DMS114 treated with DMSO at 0.1 percent for 48 hours (cell line): Measurements from ENCODE around the gene NOX3.
"Not testable (repeated sequence)": the region's sequence is repeated elsewhere in the genome, so short reads cannot be mapped to it uniquely, and the experiment has no call there.

Source experiments
- DNase-seq: peaks from one replicate; lab custom pipeline; 2025; ENCODE audit not compliant: unreplicated experiment; lab: John Stamatoyannopoulos, UW

Gene NOX3

GRCh38 chr6:155470979-155471616, 15.5 kb upstream of the NOX3 start:
- DNase-seq = not testable (repeated sequence)

GRCh38 chr6:155468543-155468942, 12.9 kb upstream of the NOX3 start:
- DNase-seq = not testable (repeated sequence)

DNA sequence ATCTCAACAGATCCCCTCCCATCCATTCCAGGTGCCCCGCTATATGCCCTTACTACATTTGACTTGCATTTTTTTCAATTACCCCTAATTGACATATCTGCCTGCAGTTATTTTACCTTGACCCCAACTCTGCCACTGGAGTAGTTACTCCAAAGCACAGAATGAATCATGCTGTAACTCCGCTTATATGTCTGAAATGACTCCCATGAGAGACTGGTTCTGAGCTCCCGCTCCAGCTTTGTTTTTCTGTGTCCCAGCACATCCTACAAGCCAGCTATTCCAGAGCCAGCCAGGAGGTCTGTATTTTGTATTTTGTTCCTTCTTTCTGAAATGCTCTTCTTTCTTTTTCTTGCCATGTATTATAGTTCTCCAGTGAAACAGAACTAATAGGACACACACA, 10.9 kb upstream of the NOX3 start:
- no peak for DNase-seq

GRCh38 chr6:155461556-155461955, 5.9 kb upstream of the NOX3 start:
- DNase-seq = no peak

GRCh38 chr6:155454471-155454870, 1.2 kb downstream of the NOX3 start:
- DNase-seq = no peak

- no peak for DNase-seq
Measured at GRCh38 chr6:155454008-155454407, 1.6 kb downstream of the NOX3 start.

DNA sequence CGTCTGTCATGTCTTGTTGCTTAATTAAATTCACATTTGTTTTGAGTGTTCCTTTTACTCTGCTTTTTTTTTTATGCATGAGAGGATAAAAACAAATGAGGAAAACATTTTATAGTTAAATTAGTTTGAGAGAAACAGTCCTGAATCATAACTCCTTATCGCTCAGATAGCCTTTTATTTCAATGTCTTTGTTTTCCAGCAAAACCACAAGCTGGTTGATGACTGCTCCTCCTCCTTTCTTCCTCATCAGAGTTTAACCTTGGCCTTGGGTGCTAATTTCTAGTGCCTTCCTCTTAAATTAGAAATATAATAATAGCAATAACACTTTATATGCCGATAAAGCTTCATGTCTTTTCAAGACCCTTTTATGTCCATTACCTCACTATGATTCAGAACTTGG, 3.1 kb downstream of the NOX3 start:
- DNase-seq = no peak

DNA sequence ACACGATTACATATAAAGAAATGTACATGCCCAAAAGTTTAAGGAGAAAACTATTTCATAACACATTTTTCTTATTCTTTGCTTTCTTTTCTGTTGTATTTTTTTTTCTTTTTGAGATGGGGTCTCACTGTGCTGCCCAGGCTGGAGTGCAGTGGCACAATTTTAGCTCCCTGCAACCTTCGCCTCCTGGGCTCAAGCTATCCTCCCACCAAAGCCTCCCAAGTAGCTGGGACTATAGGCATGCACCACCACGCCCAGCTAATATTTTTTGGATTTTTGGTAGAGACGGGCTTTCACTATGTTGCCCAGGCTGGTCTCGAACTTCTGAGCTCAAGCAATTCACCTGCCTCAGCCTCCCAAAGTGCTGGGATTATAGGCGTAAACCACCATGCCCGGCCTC, 4.1 kb downstream of the NOX3 start:
- not testable (repeated sequence) for DNase-seq

- no peak for DNase-seq
Measured at GRCh38 chr6:155450240-155450581, 5.4 kb downstream of the NOX3 start.

DNA sequence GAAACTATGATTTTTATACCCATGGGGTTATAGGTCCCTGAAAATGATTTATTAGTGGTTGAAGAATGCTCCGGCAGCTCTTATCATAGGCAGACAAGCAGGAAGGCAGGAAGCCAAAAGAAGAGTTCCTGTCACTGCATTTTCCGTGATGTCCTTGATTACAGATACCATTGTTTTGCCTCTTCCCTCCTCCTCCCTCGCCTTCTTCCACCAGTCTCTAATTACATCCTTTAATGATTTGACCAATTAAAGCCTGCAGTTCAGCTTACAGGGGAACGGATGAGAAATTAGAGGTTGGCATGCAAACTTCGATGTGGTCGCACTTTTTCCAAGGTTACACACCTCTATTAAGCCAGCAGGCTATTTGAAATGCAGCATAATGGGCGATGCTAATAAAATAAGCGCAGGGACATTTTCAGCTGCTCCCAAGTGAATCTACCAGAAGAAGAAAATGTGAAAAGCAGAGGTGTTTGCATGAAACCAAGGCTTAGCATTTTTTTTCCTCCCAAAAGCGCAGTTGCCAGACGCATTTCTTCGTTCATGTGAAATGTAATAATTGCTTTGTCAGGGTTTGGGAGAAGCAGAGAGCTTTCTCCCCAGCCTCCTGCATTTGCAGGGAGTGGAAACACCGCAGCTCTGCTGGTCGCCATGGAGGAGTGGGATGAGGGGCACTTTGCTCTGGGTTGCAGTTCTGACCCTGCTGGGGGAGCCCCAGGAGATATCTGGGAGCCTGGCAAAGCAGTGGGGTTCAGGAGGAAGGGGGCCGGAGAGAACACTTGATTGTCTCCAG, 6.0 kb downstream of the NOX3 start:
- DNase-seq = no peak

DNA sequence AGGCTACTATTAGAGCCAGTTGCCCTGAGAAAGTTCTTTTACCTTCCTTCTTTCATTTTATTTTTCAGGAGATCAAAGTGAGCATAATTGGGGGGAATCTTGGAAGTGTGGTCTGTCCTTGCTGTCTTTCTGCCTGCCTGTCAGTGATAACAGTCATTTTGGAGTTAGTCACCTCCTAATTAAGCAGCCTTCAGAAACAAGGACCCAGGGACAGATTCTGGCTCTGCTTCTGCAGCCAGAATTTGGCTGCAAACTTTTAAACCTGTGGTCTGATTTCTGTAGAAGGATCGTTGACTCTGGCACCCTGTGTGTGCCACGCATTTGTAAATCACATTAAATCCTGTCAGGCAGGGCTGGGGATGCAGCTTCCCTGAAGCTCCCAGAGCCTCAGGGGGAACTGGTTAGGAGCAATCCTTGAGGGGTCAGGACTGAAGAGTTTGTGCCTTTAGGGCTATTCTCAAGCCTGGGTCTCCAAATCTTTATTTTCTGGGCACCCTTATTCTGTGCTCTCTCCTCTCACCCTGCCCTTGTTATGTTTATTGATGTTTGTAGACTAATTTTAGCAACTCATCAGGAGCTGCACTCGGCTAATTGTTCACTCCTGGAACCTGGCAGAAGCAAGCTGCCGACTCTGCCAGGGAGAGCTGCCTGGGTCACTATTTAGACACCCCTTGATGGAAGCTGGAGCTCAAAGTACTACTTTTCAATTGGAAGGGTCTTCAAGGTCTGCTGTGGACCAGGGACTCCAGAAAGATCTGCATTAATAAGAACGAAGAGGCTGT, 6.8 kb downstream of the NOX3 start:
- no peak for DNase-seq

GRCh38 chr6:155447949-155448348, 7.7 kb downstream of the NOX3 start:
- DNase-seq = no peak

DNA sequence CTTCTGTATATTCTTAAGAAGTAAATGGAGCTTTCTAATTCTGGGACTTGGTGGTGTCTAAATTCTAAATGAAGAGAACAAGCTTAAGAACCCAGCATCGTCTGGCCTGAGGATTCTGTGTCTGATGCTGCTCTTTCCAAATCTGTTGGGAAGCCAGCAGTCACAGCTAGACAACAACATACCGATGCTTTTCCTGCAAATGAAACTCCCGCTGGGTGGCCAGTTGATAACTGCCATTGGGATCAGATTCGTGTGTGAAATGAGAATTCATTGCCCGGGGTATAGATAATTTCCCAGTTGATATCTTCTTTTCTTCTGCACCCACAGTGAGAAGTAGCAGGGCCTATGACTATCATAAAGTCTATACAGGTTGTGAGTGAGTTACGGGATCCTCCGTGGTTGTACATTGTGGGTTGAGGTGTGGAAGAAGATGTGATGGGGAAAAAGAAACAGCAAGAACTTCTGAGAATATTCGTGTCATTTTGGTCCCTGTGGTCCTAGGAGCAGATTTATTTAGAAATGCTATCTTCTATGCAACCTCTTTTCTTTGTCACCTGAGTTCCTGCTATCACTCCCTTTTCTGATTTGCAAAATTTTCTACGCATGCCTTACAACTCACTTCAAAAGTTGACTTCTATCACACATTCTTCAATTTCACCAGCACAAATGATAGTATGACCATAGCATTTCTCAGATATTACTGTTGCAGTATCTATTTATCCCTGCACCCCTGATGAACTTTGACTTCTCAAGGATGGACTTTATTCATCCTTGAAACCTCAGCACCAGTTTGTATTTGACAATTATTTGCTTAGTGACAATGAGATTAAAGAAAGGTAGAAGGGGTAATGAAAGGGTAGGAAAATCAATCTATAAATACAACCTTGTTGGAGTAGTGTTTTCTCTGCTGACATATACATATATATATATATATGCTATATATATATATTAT, 10.4 kb downstream of the NOX3 start:
- DNase-seq = no peak

DNA sequence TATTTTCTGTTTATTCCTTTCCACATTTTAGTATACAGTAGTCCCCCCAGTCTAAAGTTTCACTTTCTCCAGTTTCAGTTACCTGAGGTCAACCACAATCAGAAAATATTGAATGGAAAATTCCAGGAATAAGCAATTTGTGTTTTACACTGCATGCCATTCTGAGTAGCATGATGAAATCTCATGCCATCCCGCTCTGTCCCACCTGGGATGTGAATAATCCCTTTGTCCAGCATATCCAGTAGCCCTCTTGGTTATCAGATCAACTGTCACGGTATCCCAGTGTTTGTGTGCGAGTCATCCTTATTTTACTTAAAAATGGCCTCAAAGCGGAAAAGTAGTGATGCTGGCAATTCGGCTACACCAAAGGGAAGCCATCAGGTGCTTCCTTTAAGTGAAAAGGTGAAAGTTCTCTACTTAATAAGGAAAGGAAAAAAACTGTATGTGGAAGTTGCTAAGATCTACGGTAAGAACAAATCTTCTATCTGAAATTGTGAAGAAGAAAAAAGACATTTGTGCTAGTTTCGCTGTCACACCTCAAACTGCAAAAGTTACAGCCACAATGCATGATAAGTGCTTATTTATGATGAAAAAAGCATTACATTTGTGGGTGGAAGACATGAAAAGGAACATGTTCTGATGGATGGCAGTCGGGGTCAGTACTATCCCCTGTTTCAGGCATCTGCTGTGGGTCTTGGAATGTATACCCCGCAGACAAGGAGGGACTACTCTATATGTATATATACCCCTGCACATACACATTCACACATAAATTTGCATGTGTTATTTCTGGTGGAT, 11.3 kb downstream of the NOX3 start:
- DNase-seq = no peak

DNA sequence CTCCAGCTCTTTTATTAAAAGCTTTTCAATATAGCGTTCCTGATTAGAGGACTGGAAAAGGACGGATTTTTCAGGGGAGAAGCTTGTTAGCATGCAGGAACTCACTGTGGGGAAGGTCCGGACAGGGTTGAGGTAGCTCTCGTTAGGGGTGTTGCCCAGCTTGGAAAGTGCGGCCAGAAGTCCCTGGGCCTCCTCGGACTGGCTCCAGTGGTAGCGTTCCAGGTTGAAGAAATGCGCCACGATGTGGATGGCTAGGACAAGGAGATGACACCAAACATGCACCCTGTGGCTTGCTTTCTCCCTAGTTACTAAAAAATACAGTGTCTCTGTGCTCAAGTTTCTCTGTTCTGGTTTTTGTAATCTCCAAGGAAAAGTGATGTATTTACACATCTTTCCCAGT, 12.5 kb downstream of the NOX3 start:
- DNase-seq = no peak

- no peak for DNase-seq
Measured at GRCh38 chr6:155442562-155442961, 13.1 kb downstream of the NOX3 start.

- DNase-seq = no peak
Measured at GRCh38 chr6:155441112-155441465, 14.6 kb downstream of the NOX3 start.

DNA sequence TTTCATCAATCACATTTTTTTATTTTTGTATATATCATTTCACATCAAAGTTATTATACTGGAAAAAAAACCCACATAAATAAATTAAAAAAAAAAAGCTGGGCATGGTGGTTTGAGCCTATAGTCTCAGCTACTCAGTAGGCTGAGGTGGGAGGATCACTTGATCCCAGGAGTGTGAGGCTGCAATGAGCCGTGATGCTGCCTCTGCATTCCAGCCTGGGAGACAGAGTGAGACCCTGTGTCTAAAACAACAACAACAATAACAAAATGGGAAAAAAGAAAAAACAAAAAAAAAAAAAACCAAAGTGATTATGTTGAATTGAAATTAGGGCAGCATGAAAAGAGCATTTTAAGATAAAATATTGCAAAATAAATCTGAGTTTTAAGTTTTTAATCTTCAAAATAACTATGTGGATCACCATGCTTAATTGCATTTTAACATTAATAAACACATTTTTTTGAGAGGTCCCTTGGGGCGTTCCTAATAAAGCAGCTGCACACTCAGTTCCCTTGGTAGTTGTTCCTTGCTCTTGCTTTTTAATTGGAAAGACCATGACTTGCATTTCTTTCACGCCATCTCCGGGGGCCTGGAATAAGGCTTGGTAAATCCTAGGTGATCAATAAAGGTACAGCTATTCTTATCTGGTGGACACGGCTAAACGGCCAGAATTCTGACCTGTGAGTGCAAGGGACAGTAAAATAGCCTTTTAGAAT, 15.1 kb downstream of the NOX3 start:
- no peak for DNase-seq

GRCh38 chr6:155439376-155439775, 16.3 kb downstream of the NOX3 start:
- no peak for DNase-seq
